GM18502 (cell line): Measurements from ENCODE around the gene SPACA5B.
"Not testable (repeated sequence)": the region's sequence is repeated elsewhere in the genome, so short reads cannot be mapped to it uniquely, and the experiment has no call there.

Experiments
- ATAC-seq: cut with Tn5 transposase; IDR thresholded peaks from one replicate; pipeline ENCODE4 v1.9.1; 2021; ENCODE audit warnings: mild to moderate bottlenecking; ENCODE audit not compliant: unreplicated experiment, poor library complexity

SPACA5B gene

GRCh38 chrX:48130326-48130725 is at the start of gene SPACA5B:
SPACA5B (plus strand) TSS chrX:48130626; CDS start chrX:48130688, 62 bp downstream.
- ATAC-seq: not testable (repeated sequence)

GRCh38 chrX:48083212-48083611 is 47.2 kb upstream of the SPACA5B start:
- ATAC-seq: peak; percentile 79

DNA sequence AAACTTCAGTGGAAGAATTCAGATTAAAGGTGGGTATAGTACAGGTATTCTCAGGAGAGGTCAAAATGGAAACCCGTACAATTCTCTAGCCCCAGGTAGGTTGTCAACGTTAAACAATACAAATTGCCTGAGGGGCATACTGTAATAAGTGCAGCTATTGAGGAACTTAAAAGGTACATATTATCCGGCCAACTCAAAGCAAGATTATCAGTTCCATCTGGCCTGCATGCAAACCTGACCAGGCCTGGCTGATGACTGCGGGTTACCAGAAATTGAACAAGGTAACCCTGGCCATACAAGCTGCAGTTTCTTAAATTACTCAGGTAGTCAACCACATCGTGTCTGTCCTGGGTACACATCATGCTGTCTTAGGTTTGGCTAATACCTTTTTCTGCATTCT is 46.7 kb upstream of the SPACA5B start:
- no peak for ATAC-seq

- no peak for ATAC-seq
Observed at GRCh38 chrX:48086082-48086481, 44.3 kb upstream of the SPACA5B start.

- ATAC-seq: no peak
Observed at GRCh38 chrX:48090123-48090522, 40.3 kb upstream of the SPACA5B start.

GRCh38 chrX:48092558-48092957 is 37.9 kb upstream of the SPACA5B start:
- ATAC-seq: not testable (repeated sequence)

- ATAC-seq: no peak
Observed at GRCh38 chrX:48101443-48101842, 29.0 kb upstream of the SPACA5B start.

DNA sequence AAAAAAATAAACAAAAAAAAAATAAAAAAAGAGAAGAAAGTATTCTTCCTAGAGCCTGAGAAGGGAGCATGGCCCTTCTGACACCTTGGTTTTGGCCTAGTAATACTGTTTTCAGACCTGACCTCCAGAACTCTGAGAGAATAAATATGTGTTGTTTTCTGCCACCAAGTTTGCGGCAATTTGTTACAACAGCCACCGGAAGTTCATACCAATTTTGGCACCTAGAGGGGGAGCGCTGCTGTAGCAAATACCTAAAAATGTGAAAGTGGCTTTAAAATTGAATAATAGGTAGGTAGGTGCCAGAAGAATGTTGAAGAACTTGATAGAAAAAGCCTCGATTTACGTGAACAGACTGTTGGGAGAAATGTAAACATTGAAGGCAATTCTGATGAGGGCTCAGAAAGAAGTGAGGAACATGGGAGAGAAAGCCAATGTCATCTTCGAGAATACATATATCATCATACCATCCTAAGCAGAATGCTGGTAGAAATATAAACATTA is 27.5 kb upstream of the SPACA5B start:
- no peak for ATAC-seq

DNA sequence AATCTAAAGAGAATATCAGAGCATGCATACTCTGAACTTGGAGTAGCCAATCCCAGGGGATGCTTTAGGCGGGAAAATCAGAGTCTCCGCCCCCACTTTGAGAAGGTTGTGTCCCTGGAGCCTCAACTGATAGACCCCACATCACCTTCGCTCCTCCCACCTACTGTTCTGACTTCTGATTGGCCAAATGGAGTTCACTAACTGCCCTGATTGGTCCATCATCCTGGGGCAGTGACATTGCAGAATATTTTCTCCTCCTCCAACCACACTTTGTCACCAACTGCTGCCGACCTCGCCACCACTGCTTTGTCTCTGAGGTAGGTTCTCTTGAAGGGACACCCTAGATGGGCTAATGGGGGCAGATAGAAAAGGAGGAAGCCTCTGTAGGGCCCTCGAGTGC is 22.7 kb upstream of the SPACA5B start:
- ATAC-seq: no peak

- ATAC-seq: not testable (repeated sequence)
Observed at GRCh38 chrX:48125286-48125685, 5.1 kb upstream of the SPACA5B start.

GRCh38 chrX:48132308-48132844 is 1.9 kb downstream of the SPACA5B start:
- ATAC-seq: not testable (repeated sequence)

GRCh38 chrX:48139076-48139475 is 8.7 kb downstream of the SPACA5B start:
- ATAC-seq: not testable (repeated sequence)

DNA sequence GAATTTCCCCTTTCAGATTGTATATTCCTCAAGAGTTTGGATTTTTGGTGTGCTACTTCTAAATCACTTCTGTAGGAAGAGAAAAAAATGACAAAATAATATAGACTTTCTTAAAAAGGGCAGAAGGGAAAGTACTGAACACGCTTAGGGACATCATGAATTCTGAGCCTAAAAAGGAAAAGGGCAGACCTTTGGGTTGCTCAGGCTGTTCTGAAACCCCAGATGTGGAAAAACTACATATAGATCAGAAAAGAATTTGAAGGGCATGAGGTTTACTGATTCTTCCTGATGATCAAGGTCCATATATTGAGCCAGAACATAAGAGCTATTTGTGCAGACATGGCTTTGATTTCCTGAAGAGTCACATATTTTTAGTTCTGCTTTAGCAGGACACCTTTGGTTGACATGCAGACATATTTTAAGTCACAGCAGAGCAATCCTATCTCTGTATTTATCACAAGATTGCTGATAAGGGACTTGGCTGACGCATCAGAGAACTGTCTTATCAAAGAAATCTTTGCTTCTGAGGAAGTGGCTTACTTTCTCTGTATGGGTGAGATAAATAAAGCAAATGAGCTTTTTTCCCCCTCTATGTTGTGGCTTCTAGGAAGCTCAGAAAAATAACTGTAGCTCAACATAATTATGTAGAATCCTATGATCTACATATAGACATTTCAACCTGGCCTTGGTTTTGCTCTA is 11.5 kb downstream of the SPACA5B start:
- ATAC-seq: not testable (repeated sequence)

GRCh38 chrX:48142697-48143096 is 12.3 kb downstream of the SPACA5B start:
- ATAC-seq: not testable (repeated sequence)

GRCh38 chrX:48153769-48154168 is 23.3 kb downstream of the SPACA5B start:
- ATAC-seq: no peak

GRCh38 chrX:48154796-48155195 is 24.4 kb downstream of the SPACA5B start:
- no peak for ATAC-seq

GRCh38 chrX:48156014-48156413 is 25.6 kb downstream of the SPACA5B start:
- no peak for ATAC-seq

GRCh38 chrX:48165241-48165640 is 34.8 kb downstream of the SPACA5B start:
- no peak for ATAC-seq

- not testable (repeated sequence) for ATAC-seq
Observed at GRCh38 chrX:48166322-48166721, 35.9 kb downstream of the SPACA5B start.

DNA sequence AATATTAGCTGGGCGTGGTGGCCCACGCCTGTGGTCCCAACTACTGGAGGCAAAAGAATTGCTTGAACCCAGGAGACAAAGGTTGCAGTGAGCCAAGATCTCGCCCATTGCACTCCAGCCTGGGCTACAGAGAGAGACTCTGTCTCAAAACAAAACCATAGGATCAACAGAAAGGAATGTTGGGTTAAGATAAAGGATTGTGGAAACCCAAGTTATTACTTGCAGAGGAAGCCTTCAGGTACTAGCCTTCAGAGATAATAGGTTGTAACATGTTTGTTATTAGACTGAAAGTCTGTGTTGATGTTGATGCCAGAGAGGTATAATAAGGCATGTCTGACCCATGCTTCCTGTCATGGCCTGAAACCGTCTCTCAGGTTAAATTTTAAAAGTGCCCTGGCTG is 49.3 kb downstream of the SPACA5B start:
- no peak for ATAC-seq

- ATAC-seq: no peak
Observed at GRCh38 chrX:48180811-48181210, 50.4 kb downstream of the SPACA5B start.

- not testable (repeated sequence) for ATAC-seq
Observed at GRCh38 chrX:48181882-48182281, 51.5 kb downstream of the SPACA5B start.
